ENCODE data around the gene ATP5F1C. TPM values are rescaled to one million over a fixed set of nuclear protein-coding genes. Genes with fewer than 3 reads are reported as not detected.
"Not testable (repeated sequence)": the region's sequence is repeated elsewhere in the genome, so short reads cannot be mapped to it uniquely, and the experiment has no call there.

ATP5F1C gene
- total RNA-seq: 410 and 438 TPM in 2 replicates

DNA sequence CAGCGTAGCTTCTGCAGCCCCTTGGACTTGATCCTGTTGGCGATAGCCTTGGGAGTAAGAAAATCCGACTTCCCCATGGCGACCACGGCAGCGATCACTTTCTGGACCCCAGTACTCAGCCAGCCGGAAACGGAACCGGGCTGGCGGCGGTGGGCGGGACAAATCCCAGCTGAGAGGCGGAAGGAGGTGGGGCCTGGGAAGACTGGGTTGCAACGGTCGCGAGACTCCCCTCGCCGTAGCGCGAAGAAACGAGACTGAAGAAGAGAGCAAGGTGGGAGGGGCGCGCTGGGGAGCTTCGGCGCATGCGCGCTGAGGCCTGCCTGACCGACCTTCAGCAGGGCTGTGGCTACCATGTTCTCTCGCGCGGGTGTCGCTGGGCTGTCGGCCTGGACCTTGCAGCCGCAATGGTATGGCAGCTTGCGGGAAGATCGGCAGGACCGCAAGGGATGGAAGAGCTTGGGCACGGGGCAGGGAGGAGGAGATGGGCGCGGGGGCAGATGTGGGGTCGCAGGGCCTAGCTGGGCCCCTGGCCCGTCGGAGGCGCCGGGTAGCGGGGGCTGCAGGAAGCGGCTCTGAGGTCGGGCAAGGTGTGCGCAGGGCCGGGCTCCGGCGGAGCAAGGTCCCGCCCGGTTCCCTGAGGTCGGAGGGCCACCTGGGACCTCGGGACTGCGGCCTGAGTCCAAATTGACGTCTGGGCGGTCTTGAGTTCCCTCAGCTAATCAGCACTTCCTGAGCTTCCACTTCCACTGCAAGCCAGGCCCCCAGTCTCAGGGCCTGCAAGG is at the start of gene ATP5F1C, which contains the start of gene KIN:
ATP5F1C (plus strand) TSS at position 321 of the 782 bp plus-strand sequence; CDS start at position 352, 31 bp downstream.
KIN (minus strand) TSS at position 137 of the 782 bp plus-strand sequence; CDS start at position 77, 60 bp downstream.
- DNase-seq (ENCODE audit: low read depth): peak; percentile 88

DNA sequence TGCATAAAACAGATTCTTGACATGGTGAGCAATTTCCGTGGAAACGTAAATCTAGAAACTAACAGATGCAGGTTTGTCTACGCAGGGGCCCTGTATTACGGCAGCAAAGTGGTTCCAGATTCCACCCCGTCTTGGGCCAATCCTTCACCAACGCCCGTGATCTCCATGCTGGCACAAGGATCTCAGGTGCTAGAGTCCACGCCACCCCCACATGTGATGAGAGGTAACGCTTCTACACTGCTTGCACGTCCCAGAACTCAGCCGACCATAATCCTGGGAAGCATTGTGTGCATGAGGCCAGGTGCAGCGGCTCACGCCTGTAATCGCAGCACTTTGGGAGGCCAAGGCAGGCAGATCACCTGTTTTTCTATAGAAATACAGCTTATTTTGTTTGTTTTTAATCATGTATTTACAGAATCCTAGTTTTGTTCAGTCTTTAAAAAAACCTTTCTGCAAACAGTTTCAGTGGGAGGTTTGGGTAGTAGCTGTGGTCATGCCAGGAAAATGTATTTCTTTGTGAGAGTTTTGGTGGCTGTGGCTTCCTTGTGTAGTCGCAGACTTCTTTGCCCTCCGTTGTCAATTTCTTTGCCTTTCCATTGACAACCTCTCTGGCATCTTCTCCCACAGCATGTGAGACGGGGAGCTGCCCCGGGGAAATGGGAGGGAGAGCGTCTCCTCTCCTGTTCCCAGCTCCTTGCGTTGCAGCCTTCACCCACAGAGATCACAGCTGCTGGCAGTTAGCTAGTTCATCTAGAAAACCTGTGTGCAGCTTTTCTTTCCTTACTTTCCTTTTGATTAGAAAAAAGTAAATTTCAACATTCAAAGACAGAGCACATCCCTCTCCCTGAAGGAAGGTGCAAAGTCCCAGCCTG is 49.2 kb upstream of the ATP5F1C start:
- no peak for DNase-seq (ENCODE audit: low read depth)

DNA sequence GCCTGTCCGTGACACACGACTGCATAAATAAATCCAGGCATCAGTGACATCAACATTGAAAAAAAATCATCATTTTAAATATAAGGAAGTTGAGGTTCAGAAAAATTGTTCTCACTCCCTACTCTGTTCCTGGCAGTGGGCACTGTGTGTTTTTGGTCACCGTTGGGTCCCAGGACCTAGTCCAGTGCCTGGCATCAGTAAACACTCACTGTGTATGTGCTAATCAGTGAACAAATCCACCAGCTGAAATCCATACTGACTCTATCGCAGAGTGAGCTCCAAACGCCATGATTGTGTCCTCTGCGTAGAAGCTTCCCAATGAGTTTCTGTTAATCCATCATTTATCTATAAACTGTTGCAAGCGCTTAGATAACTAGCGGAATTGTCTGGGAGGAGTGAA is 43.7 kb upstream of the ATP5F1C start:
- DNase-seq (ENCODE audit: low read depth): no peak

DNA sequence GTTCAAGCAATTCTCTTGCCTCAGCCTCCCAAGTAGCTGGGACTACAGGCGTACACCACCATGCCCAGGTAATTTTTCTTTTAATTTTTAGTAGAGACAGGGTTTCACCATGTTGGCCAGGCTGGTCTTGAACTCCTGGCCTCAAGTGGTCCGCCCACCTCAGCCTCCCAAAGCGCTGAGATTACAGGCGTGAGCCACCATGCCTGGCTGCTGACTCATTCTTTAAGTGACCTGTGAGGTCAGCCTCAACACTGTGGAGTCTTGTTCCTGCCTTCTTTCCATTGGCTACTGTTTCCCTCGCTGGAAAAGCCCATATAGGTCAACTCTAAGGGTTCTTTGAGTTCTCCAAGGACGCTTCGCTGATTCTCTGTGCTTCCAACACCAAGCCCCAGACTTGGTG is 39.3 kb upstream of the ATP5F1C start:
- not testable (repeated sequence) for DNase-seq (ENCODE audit: low read depth)

DNA sequence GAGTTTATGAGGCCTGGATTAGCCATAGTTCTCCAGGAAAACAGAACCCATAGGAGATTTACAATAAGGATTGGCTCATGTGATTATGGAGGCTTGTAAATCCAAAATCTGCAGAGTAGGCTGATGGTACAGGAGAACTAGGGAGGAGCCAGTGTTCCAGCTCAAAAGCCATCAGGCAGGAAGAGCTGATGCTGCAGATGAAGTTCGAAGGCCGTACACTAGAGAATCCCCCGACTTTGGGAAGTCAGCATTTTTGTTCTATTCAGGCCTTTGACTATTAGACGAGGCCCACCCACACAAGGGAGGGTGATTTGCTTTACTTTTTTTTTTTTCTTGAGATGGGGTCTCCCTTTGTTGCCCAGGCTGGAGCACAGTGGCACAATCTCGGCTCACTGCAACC is 37.8 kb upstream of the ATP5F1C start:
- no peak for DNase-seq (ENCODE audit: low read depth)

DNA sequence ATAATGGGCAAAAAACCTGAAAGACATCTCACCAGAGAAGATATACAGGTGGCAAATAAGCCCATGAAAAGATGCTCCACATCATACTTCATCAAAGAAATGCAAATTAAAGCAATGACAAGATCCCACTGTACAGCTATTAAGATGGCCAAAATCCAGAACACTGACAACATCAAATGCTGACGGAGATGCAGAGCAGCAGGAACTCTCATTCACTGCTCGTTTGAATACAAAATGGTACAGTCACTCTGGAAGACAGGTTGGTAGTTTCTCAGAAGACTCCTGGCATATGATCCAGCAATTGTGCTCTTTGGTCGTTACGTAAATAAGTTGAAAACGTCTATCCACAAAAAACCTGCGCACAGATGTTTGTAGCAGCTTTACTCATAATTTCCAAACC is 35.7 kb upstream of the ATP5F1C start:
- no peak for DNase-seq (ENCODE audit: low read depth)

DNA sequence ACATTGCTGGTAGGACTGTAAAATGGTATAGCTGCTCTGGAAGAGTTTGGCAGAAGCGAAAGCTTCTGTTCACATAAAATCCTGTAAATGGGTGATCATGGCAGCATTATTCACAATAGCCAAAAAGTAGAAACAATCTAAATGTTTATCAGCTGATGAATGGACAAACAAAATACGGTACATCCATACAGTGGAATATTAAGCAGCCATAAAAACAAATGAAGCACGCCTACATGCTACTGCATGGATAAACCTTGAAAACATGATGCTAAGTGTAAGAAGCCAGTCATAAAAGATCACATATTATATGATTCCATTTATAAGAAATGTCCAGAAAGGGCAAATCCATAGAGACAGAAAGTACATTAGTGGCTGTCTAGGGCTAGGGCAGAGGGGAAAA is 32.9 kb upstream of the ATP5F1C start:
- DNase-seq (ENCODE audit: low read depth): no peak

DNA sequence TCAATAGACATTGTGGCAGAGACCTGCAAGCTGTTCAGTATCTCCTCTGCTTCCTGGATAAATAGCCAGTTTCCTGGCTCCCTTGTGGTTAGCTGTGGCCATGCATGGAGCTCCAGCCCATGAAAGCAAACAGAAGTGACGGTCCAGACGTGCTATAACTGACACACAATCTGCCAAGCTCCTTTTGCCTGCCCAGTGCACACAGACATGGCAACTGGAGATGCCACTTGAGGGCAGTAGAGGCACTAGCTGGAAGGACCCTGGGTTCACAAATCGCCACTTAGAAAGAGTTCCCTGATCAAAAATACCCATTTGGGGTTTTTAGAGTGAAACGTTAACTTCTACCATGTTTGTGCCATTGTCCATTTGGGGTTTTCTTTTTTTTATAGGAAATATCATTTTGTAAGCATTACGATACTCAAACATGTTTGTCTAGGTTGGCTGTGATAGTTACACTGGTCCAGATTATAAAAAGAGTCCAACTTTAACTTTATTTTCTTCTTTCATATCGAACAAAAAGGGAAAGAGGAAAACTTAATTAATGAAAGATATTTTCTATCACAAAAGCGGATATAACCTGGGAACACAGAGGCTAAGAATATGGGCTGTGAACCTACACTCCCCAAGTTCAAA is 31.5 kb upstream of the ATP5F1C start:
- DNase-seq (ENCODE audit: low read depth): peak; percentile 26

DNA sequence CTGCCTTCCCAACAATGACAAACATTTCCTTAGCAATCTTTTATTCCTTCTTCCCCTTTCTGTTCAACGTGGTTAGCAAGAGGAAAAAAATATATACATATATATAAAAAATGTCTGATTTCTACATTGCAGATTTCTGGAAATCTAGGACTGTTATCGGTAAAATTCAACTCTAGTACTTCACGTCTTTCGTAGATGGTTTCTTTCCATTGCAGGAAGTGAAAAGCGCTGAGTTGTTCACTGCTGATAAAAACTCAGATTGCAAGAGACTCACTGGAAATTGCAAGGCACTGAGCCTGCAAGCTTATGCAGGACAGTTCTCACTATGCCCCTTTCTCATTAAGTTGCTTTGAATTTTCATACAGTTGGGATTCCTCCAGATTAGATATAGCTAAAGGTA is 24.0 kb upstream of the ATP5F1C start:
- no peak for DNase-seq (ENCODE audit: low read depth)

DNA sequence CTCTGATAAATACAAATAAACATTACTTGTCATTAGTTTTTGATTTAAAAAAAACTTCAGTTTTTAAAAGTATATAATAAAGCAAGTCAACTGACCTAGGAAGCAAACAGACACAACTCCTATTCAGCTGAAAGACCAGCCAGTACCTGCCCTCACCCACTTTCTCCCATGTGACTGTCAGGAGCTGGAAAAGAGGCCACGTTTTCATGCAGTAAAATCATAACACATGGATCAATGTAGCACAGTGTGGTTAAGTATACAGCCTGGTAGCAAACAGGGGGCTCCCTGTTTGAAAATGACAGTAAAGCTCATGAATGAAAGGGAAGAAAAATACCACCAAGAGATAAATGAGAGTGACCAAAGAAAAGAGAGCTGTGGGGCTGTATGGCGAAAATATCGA is 21.7 kb upstream of the ATP5F1C start:
- DNase-seq (ENCODE audit: low read depth): no peak

DNA sequence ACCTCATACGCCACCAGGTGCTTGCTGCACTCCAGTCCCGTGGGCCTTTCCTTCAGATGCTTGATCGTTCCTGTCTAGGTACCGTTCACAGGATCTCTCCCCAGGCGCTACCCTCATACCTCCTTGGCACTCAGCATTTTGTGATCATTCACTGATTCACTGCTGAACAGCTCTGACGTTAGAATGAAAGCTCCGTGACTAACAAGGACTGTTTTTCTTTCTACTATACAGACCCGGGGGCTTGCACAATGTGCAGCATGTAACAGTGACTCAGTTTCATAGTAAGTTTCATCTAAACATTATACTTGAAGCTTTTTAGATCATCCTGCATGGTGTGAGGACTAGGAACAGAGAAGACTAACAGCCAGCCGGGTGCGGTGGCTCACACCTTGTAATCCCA is 20.8 kb upstream of the ATP5F1C start:
- DNase-seq (ENCODE audit: low read depth): no peak

DNA sequence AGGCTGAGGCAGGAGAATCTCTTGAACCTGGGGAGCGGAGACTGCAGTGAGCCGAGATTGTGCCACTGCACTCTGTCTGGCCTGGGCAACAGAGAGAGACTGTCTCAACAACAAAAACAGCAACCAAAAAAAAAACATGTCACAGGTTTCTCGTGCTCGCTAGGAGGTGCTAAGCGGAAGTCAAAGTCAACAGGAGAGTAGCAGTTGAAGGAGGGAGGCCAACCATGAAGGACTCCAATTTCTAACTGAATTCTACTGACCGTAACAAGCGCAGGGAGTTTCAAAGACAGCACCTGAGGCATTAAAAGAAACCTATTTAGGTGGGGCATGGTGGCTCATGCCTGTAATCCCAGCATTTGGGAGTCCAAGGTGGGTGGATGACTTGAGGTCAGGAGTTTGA is 19.6 kb upstream of the ATP5F1C start:
- no peak for DNase-seq (ENCODE audit: low read depth)

DNA sequence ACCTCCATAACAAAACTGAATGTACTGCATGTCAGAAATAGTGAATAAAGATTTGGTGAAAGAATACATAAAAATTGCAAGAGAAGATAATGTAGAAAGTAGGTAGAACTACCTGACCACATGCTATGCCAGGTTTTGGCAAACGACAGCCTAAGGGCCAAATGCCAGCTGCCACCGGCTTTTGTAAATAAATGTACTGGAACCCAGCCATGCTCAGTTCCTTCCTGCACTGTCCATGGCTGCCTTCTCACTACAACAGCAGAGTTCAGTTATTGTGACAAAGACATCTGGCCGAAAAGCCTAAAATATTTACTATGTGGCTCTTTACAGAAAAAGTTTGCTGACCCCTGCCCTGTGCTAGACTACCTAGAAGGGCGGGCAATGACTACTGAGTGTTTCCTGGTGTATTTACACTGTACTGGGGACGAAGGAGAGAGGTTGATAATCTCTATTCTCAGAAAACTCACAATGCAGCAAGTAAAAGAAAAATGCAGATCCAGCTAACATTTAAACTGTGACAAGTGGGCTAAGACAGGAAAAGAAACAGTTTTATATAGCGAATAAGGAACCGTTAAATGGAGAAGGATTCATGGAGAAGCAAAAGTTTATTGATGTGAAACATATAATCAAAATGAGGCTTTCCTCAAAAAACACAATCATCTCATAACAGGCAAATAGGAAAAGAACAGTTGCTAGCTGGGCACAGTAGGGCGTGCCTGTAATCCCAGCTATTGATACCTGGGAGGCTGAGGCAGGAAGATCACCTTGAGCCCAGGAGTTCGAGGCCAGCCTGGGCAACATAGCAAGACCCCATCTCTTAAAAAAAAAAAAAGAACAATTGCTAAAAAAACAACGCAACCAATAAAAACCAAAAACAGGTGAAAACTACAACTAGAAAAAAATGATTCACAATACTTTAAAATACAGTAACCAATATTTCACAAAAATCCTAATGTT is 13.9 kb upstream of the ATP5F1C start:
- DNase-seq (ENCODE audit: low read depth): no peak

DNA sequence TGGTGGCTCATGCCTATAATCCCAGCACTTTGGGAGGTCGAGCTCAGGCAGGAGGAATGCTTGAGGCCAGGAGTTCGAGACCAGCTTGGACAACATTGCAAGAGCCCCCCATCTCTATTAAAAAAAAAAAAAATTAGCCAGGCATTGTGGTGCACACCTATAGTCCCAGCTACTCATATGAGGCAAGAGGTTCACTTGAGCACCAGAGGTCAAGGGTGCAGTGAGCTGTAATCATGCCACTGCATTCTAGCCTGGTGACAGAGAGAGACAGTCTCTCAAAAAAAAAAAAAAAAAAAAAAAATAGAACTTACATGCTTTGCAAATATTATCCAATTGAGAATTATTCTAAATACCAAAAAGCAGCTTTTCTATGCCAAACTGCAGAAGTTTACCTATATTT is 11.2 kb upstream of the ATP5F1C start:
- DNase-seq (ENCODE audit: low read depth): no peak

DNA sequence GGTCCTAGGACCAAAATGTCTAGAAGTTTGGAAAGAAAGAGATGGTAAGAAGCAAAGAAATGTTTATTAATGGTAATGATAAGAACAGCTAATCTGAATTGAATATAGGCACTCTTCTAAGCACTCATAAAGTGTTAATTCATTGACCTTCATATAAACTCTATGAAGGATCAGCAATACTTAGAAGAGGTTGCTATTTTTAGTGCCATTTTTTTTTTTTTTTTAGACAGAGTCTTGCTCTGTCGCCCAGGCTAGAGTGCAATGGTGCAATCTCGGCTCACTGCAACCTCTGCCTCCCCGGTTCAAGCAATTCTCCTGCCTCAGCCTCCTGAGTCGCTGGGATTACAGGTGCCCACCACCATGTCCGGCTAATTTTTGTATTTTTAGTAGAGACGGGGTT is 5.8 kb upstream of the ATP5F1C start:
- DNase-seq (ENCODE audit: low read depth): not testable (repeated sequence)

DNA sequence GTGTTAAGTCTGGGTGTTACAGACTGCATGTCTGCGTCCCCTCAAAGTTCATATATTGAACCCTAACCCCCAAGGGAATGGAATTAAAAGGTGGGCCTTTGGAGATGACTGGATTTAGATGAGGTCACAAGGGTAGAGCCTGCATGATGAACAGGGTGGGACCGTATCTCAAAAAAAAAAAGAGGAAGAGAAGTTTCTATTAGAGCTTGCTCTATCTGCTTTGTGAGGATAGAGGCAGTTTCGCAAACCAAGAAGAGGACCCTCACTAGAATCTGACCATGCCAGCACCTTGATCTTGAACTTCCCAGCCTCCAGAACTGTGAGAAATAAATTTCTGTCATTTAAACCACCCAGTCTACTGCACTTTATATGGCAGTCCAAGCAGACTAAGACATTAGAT is 1.5 kb upstream of the ATP5F1C start:
- no peak for DNase-seq (ENCODE audit: low read depth)

DNA sequence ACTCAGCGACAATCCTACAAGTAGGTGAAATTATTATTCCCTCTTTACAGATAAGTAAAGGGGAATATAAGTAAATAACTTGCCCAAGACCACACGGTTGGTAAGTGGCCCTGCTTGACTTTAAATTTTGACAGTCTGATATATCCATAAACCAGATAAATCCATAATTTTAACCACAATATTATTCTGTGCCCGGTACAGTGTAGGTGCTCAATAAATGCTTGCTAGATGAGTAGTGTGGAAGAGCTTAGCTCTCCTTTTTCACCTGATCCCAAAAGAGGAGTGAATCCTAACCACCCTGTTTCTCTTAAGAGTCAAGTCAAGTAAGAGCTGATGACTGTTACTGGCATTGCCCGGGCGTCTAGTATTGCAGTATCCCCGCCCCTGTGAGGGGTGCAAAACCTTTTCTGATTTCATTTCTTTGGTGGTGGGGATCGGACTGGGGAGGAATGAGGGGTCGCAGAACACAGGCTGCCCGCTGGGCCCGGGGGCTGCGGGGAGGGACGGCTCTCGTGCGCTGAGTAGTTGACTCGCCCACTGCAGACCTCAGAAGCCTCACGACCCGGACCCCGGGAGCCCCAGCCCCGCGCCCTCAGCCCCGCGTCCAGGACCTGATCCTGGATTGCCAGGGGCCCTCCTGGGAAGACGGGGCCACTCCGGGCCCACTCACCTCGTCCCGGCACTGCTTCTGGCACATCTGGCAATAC is 674 bp upstream of the ATP5F1C start:
- no peak for DNase-seq (ENCODE audit: low read depth)

DNA sequence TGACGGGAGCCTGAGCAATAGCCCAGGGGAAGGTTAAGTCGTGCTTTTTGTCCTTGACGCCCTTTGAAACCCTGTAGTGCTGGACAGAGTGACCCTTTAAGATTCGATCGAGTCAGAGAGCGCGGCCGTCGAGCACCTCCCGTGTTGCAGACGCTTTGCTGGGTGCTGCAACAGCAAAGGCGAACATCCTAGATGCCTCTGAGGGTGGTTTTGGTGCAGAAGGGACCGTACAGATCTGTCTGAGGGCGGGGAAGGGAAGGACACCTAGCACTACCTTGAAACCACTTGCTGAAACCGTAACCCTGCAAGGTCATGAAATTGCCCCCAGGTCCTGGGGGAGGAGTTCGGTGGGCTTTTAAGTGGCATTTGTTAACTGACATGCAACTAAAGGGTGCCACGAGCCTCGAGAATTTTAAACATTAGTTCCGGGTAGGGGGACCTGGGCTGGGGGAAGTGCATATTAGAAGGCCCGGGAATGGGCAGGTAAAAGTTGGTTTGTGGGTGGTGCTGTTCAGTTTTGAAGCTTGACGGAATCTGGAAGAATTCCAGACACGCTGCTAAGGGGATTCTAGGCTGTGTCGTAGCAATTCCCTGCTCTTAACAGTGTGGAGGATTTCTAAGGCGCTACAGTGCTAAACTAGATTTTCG is 786 bp downstream of the ATP5F1C start:
- DNase-seq (ENCODE audit: low read depth): peak; percentile 64

DNA sequence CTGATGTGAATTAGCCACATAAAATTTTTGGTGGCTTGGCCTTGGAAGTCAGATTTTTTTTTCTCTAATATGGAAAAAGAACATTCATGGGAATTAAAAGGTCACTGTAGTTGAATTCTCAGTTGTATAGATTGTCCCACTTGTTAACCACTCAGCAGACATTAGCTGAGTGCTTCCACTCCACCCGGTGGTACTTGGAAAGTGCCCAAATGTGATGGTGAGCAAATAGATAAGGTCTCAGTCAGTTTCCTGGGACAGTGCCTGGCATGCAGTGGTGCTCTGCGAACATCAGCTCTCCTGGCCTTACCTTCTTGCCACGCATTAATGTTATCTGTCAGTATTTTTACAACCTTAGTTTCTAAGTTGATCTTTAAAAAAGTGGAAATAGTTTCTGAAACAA is 1.4 kb downstream of the ATP5F1C start:
- no peak for DNase-seq (ENCODE audit: low read depth)

DNA sequence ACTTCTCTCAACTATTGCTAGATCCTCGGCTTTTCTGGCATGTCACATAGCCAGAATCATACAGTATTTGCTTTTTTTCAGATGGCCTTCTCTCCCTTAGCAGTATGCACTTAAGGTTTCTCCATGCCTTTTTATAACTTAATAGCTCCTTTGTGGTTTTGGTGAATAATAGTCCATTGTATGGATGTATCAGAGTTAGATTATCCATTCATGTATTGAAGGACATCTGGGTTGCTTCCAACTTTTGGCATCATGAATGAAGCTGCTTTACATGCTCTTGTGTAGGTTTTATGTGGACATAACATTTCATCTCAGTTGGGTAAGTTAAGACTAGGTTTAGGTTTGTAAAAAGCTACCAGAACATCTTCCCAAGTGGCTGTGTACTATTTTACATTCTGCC is 4.6 kb downstream of the ATP5F1C start:
- DNase-seq (ENCODE audit: low read depth): no peak
